Neural cell (in vitro differentiated cells): Measurements from ENCODE around the gene PIP5K1A. TPM values are rescaled to one million over a fixed set of nuclear protein-coding genes. Genes with fewer than 3 reads are reported as not detected.

Experiments used
- H2AFZ ChIP-seq: fragments of 200-600, 300-800 bp; sonication (generic), shearing (Covaris generic); 2 replicates; pipeline ENCODE4 v1.6.0; 2014; ENCODE audit warnings: low read depth, mild to moderate bottlenecking, antibody characterized with exemption, low read length, moderate library complexity
- H3F3A ChIP-seq: fragments of 200-600 bp; shearing (Covaris generic); 2 replicates; pipeline ENCODE4 v1.6.1; 2016; ENCODE audit warnings: mild to moderate bottlenecking, moderate library complexity, mixed read lengths, antibody characterized with exemption, low read length; ENCODE audit not compliant: insufficient read depth, poor library complexity, severe bottlenecking
- H3K27ac ChIP-seq: fragments of 200-600, 300-800 bp; sonication (generic), shearing (Covaris generic); 2 replicates; pipeline ENCODE4 v1.5.1; 2014; ENCODE audit warnings: mild to moderate bottlenecking, low read length, moderate library complexity
- H3K27me3 ChIP-seq: fragments of 300-800, 200-600 bp; sonication (generic), shearing (Covaris generic); 2 replicates; pipeline ENCODE4 v1.6.0; 2014; ENCODE audit warnings: mild to moderate bottlenecking, low read depth, low read length, moderate library complexity; ENCODE audit not compliant: insufficient read depth
- H3K36me3 ChIP-seq: fragments of 300-800, 200-600 bp; sonication (generic), shearing (Covaris generic); 2 replicates; pipeline ENCODE4 v1.5.1; 2014; ENCODE audit warnings: mild to moderate bottlenecking, antibody characterized with exemption, low read length, moderate library complexity; ENCODE audit not compliant: insufficient read depth
- H3K4me2 ChIP-seq: fragments of 300-800, 200-600 bp; sonication (generic), shearing (Covaris generic); 2 replicates; pipeline ENCODE4 v1.6.0; 2014; ENCODE audit warnings: mild to moderate bottlenecking, low read length
- H3K4me3 ChIP-seq: fragments of 300-800, 200-600 bp; sonication (generic), shearing (Covaris generic); 2 replicates; pipeline ENCODE4 v1.5.1; 2014; ENCODE audit warnings: mild to moderate bottlenecking, low read length, moderate library complexity
- H3K79me2 ChIP-seq: fragments of 200-600 bp; shearing (Covaris generic); replicated peaks from 2 replicates; pipeline ENCODE4 v1.6.0; 2014; ENCODE audit warnings: mild to moderate bottlenecking, low read length, moderate library complexity; ENCODE audit not compliant: insufficient read depth
- H3K9ac ChIP-seq: fragments of 300-800, 200-600 bp; sonication (generic), shearing (Covaris generic); 2 replicates; pipeline ENCODE4 v1.6.1; 2016; ENCODE audit warnings: mild to moderate bottlenecking, low read length, mixed read lengths
- H3K9me2 ChIP-seq: fragments of 200-600 bp; shearing (Covaris generic); 2 replicates; pipeline ENCODE4 v1.6.1; 2016; ENCODE audit warnings: mild to moderate bottlenecking, low read length, mixed read lengths; ENCODE audit not compliant: insufficient read depth
- H3K9me3 ChIP-seq: fragments of 200-600, 300-800 bp; sonication (generic), shearing (Covaris generic); 2 replicates; pipeline ENCODE4 v1.6.1; 2016; ENCODE audit warnings: mild to moderate bottlenecking, mixed run types, low read length, moderate library complexity, mixed read lengths
- H4K20me1 ChIP-seq: fragments of 200-600 bp; shearing (Covaris generic); 2 replicates; pipeline ENCODE4 v1.6.1; 2016; ENCODE audit warnings: mild to moderate bottlenecking, mixed run types; ENCODE audit not compliant: insufficient read depth
- CTCF ChIP-seq: fragments of 450-650 bp; IDR thresholded peaks from 2 replicates; pipeline ENCODE4 v1.5.1; 2014; ENCODE audit warnings: antibody characterized with exemption, mild to moderate bottlenecking, moderate library complexity; ENCODE audit not compliant: poor library complexity, severe bottlenecking
- EP300 ChIP-seq: fragments of 450-650 bp; conservative IDR thresholded peaks from 2 replicates; pipeline ENCODE4 v1.6.1; 2014; ENCODE audit warnings: antibody characterized with exemption, mild to moderate bottlenecking, moderate library complexity; ENCODE audit not compliant: poor library complexity, severe bottlenecking
- EZH2 ChIP-seq: fragments of 200-600, 300-800 bp; shearing (Covaris generic), sonication (generic); IDR thresholded peaks from 2 replicates; pipeline ENCODE4 v1.6.1; 2014; ENCODE audit warnings: antibody characterized with exemption, low read length, borderline replicate concordance, mild to moderate bottlenecking; ENCODE audit not compliant: insufficient read depth, poor library complexity, severe bottlenecking
- MXI1 ChIP-seq: fragments of 450-650 bp; conservative IDR thresholded peaks from 2 replicates; pipeline ENCODE4 v1.6.1; 2014; ENCODE audit warnings: antibody characterized with exemption, mild to moderate bottlenecking; ENCODE audit not compliant: poor library complexity, severe bottlenecking
- POLR2AphosphoS5 ChIP-seq: IDR thresholded peaks from 2 replicates; pipeline ENCODE4 v1.6.1; 2012
- RAD21 ChIP-seq: fragments of 450-650 bp; conservative IDR thresholded peaks from 2 replicates; pipeline ENCODE4 v1.6.1; 2014; ENCODE audit warnings: antibody characterized with exemption, mild to moderate bottlenecking, moderate library complexity
- REST ChIP-seq: IDR thresholded peaks from 2 replicates; pipeline ENCODE4 v1.6.1; 2012; ENCODE audit warnings: borderline replicate concordance
- SMC3 ChIP-seq: fragments of 450-650 bp; conservative IDR thresholded peaks from 2 replicates; pipeline ENCODE4 v1.6.1; 2014; ENCODE audit warnings: antibody characterized with exemption, mild to moderate bottlenecking, moderate library complexity; ENCODE audit not compliant: poor library complexity
- TAF1 ChIP-seq: IDR thresholded peaks from 2 replicates; pipeline ENCODE4 v1.6.1; 2012; ENCODE audit warnings: low read depth
- polyA plus RNA-seq: library from polyadenylated mRNA; depleted of rRNA; stranded (reverse); fragments of >200 nt; gene quantifications from 2 replicates; pipeline ENCODE4 v1.2.3, GENCODE V29; 2014

PIP5K1A gene
- polyA plus RNA-seq, 1 donor from 2014 or later = 66.4 TPM

GRCh38 chr1:151210830-151211229 is 12.5 kb downstream of the PIP5K1A start:
- Histone ChIP-seq H4K20me1 (peaks cover 4% of the 10 kb centered on the region), H3K9me3 (no peaks in the 10 kb centered on the region), H2AFZ (no peak overlapping the region), H3K9me2 (no peaks in the 10 kb centered on the region), H3K27me3 (no peaks in the 10 kb centered on the region), H3K36me3 (no peaks in the 10 kb centered on the region), H3F3A (no peaks in the 10 kb centered on the region), H3K4me3 (no peak overlapping the region), H3K9ac (no peak overlapping the region), H3K27ac (no peak overlapping the region), H3K79me2 (peaks cover 34% of the 10 kb centered on the region), H3K4me2 (no peak overlapping the region)
- no peak for TF ChIP-seq EZH2
- TF ChIP-seq TAF1 = no peak
- no peak for TF ChIP-seq POLR2AphosphoS5
- TF ChIP-seq REST = no peak
- no peak for TF ChIP-seq EP300
- TF ChIP-seq MXI1 = no peak
- TF ChIP-seq CTCF = no peak
- TF ChIP-seq SMC3 = no peak
- no peak for TF ChIP-seq RAD21

- no peak overlapping the region for H3K4me2 ChIP-seq
- no peak overlapping the region for H2AFZ ChIP-seq
- H3K36me3 ChIP-seq = no peaks in the 10 kb centered on the region
- H3K9me3 ChIP-seq = no peaks in the 10 kb centered on the region
- no peaks in the 10 kb centered on the region for H3F3A ChIP-seq
- H3K9me2 ChIP-seq = no peaks in the 10 kb centered on the region
- no peak for TF ChIP-seq RAD21
- TF ChIP-seq REST = no peak
- H3K4me3 ChIP-seq = no peak overlapping the region
- peaks cover 32% of the 10 kb centered on the region for H3K79me2 ChIP-seq
- no peak overlapping the region for H3K27ac ChIP-seq
- H4K20me1 ChIP-seq = peaks cover 4% of the 10 kb centered on the region
- H3K27me3 ChIP-seq = no peaks in the 10 kb centered on the region
- H3K9ac ChIP-seq = no peak overlapping the region
Measured at GRCh38 chr1:151211972-151212705, 13.8 kb downstream of the PIP5K1A start.
